ENCODE results near the gene SWSAP1.
A peak's percentile ranks its signal among the peaks of the same experiment; 100 is the strongest.
"Not testable (repeated sequence)": the region's sequence is repeated elsewhere in the genome, so short reads cannot be mapped to it uniquely, and the experiment has no call there.

SWSAP1 gene

DNA sequence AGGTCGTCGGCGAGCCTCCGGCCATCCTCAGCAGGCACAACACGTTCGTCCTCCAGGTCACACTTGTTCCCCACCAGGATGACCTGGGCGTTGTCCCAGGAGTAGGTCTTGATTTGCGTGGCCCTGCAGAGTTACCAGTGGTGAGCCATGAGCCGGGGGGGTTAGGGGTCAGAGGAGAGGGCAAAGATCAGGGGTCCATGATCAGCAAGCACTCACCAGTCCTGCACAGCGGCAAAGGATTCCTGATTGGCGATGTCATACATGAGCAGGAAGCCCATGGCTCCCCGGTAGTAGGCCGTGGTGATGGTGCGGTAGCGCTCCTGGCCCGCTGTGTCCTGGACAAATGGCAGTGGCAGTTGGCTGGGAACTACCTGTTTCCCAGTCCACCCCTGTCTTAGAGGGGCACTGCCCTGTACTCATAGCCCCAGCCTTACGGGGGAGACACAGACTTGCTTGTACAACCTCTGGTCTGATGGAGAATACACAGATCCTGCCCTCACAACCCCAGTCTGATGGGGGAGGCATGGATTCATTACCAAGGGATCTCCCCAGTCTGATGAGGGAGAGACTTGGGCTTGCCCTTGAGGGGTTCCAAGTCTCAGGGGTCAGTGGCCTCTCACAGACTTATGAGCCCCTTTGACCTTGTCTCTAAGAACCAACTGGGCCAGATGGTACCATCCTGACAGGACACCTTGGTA lies 38.9 kb upstream of the SWSAP1 start:
- H3K4me3 ChIP-seq (ENCODE audit: low read depth, low read length) = no peak overlapping the region
- TF ChIP-seq, protein P1, sequence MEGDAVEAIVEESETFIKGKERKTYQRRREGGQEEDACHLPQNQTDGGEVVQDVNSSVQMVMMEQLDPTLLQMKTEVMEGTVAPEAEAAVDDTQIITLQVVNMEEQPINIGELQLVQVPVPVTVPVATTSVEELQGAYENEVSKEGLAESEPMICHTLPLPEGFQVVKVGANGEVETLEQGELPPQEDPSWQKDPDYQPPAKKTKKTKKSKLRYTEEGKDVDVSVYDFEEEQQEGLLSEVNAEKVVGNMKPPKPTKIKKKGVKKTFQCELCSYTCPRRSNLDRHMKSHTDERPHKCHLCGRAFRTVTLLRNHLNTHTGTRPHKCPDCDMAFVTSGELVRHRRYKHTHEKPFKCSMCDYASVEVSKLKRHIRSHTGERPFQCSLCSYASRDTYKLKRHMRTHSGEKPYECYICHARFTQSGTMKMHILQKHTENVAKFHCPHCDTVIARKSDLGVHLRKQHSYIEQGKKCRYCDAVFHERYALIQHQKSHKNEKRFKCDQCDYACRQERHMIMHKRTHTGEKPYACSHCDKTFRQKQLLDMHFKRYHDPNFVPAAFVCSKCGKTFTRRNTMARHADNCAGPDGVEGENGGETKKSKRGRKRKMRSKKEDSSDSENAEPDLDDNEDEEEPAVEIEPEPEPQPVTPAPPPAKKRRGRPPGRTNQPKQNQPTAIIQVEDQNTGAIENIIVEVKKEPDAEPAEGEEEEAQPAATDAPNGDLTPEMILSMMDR (IDR thresholded peaks at IDR 0.05; ENCODE audit: borderline replicate concordance, insufficient read depth, low read depth, low read length) = no peak

DNA sequence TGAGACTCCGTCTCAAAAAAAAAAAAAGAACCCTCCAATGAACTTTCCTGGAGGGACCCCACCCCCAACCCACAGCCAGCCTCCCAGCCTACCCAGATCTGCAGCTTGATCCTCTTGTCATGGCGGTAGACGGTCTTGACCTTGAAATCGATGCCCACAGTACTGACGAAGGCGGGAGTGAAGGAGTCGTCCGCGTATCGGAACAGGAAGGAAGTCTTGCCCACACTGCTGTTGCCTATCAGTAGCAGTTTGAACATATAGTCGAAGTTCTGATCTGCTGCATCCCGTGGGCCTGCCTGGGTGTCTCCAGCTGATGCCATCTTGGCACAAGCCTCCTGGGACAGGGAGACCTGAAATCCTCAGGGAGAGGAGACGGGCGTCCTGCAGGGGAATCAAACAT lies 37.4 kb upstream of the SWSAP1 start:
- H3K4me3 ChIP-seq (ENCODE audit: low read depth, low read length) = no peak overlapping the region
- TF ChIP-seq, protein P1 (IDR thresholded peaks at IDR 0.05; ENCODE audit: borderline replicate concordance, insufficient read depth, low read depth, low read length) = no peak

GRCh38 chr19:11338121-11338520 lies 36.3 kb upstream of the SWSAP1 start:
- TF ChIP-seq, protein P1 (IDR thresholded peaks at IDR 0.05; ENCODE audit: borderline replicate concordance, insufficient read depth, low read depth, low read length) = no peak
- H3K4me3 ChIP-seq (ENCODE audit: low read depth, low read length) = no peak overlapping the region

- H3K4me3 ChIP-seq (ENCODE audit: low read depth, low read length) = peak overlapping the region; percentile 79
Observed at GRCh38 chr19:11338569-11339253, 35.8 kb upstream of the SWSAP1 start.

DNA sequence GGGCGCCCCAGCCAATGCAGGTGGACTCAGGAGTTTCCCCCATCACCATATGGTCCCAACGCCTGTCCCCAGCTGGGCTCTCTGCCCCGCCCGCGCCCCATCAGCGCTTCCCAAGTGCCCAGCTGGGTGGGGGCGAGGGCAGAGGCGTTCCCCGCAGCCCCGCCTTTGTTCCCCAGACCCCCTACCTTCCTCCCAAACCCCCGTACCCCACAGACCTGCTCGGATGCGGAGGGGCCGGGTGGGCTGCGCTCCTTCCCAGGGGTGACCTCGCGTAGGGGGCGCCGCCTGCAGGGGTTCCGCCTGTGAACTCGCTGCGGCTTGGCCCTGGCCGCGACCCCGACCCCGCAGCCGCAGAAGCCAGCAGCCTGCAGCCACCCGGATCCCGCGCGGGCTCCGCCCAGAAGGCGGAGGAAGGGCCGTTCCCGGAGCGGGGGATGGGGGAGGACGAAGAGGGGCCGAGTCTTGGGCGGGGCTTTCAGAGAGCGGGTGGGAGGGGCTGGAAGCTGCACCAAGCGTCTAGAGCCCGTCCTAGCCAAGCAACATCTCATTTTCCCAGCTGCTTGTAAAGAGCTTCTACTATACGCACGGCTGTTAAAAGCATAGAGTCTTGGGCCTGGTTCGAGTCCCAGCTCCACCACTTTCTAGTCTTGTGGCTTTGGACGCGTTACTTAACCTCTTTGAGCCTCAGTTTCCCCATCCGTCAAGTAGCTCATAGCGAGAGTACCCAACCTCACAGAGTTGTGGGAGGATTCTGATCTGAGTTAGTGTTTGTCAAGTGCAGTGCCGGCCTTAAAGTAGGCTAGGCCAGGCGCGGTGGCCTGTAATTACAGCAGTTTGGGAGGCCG lies 35.0 kb upstream of the SWSAP1 start, which contains the start of gene RAB3D:
TSS of gene RAB3D (minus strand) at position 404 of the 845 bp plus-strand sequence. CDS start 2,258 bp downstream, outside the sequence.
- TF ChIP-seq, protein P1 (IDR thresholded peaks at IDR 0.05; ENCODE audit: borderline replicate concordance, insufficient read depth, low read depth, low read length) = no peak
- peak within 1 kb of the TSS; percentile 79 for H3K4me3 ChIP-seq (ENCODE audit: low read depth, low read length)

More at GRCh38 chr19:11338569-11339253, 35.8 kb upstream of the SWSAP1 start:
- TF ChIP-seq, protein P1 (IDR thresholded peaks at IDR 0.05; ENCODE audit: borderline replicate concordance, insufficient read depth, low read depth, low read length) = no peak

- not testable (repeated sequence) for H3K4me3 ChIP-seq (ENCODE audit: low read depth, low read length)
Observed at GRCh38 chr19:11340099-11340467, 34.4 kb upstream of the SWSAP1 start.

DNA sequence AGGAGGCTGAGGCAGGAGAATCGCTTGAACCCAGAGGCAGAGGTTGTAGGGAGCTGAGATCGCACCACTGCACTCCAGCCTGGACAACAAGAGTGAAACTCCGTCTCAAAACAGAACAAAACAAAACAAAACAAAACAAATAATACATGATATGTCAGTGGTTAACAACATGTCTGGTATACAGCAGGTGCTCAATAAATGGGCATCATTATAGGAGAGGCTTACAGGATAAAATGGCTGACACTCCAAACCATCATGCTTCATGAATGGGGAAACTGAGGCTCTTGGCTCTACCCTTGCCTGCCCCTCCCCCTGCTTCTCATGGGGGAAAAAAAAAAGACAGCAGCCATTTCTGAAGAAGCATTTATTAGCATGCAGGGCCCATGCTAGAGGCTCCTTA lies 32.0 kb upstream of the SWSAP1 start:
- TF ChIP-seq, protein P1 (IDR thresholded peaks at IDR 0.05; ENCODE audit: borderline replicate concordance, insufficient read depth, low read depth, low read length) = no peak

More for the DNA sequence above, 32.0 kb upstream of the SWSAP1 start:
- no peak overlapping the region for H3K4me3 ChIP-seq (ENCODE audit: low read depth, low read length)
